ENCODE results near the gene MCU.
"Not testable (repeated sequence)": the region's sequence is repeated elsewhere in the genome, so short reads cannot be mapped to it uniquely, and the experiment has no call there.

The MCU gene

GRCh38 chr10:72899545-72899944, 207.6 kb downstream of the MCU start:
- DNase-seq (ENCODE audit: low read depth in 3 of 3), result no peak

- DNase-seq (ENCODE audit: low read depth in 3 of 3), result not testable (repeated sequence)
These were observed 212.1 kb downstream of the MCU start for GRCh38 chr10:72903941-72904446.

- DNase-seq (ENCODE audit: low read depth in 3 of 3), result no peak
These were observed 212.9 kb downstream of the MCU start for GRCh38 chr10:72904806-72905205.

GRCh38 chr10:72906446-72906845, 214.5 kb downstream of the MCU start:
- no peak for DNase-seq (ENCODE audit: low read depth in 3 of 3)

- no peak for DNase-seq (ENCODE audit: low read depth in 3 of 3)
These were observed 218.8 kb downstream of the MCU start for GRCh38 chr10:72910705-72911104.

GRCh38 chr10:72911758-72912157, 219.8 kb downstream of the MCU start:
- no peak for DNase-seq (ENCODE audit: low read depth in 3 of 3)

GRCh38 chr10:72912736-72913135, 220.8 kb downstream of the MCU start:
- DNase-seq (ENCODE audit: low read depth in 3 of 3), result no peak

- no peak for DNase-seq (ENCODE audit: low read depth in 3 of 3)
These were observed 221.3 kb downstream of the MCU start for GRCh38 chr10:72913287-72913686.

GRCh38 chr10:72917201-72917600, 225.3 kb downstream of the MCU start:
- not testable (repeated sequence) for DNase-seq (ENCODE audit: low read depth in 3 of 3)

GRCh38 chr10:72917803-72918332, 225.9 kb downstream of the MCU start:
- not testable (repeated sequence) for DNase-seq (ENCODE audit: low read depth in 3 of 3)

GRCh38 chr10:72918352-72918751, 226.4 kb downstream of the MCU start:
- DNase-seq (ENCODE audit: low read depth in 3 of 3), result no peak

- not testable (repeated sequence) for DNase-seq (ENCODE audit: low read depth in 3 of 3)
These were observed 229.3 kb downstream of the MCU start for GRCh38 chr10:72921147-72921683.

- DNase-seq (ENCODE audit: low read depth in 3 of 3), result no peak
These were observed 232.4 kb downstream of the MCU start for GRCh38 chr10:72924351-72924750.

GRCh38 chr10:72925951-72926465, 234.1 kb downstream of the MCU start:
- DNase-seq (ENCODE audit: low read depth in 3 of 3), result no peak

GRCh38 chr10:72927485-72927884, 235.5 kb downstream of the MCU start:
- no peak for DNase-seq (ENCODE audit: low read depth in 3 of 3)

GRCh38 chr10:72928798-72929197, 236.9 kb downstream of the MCU start:
- no peak for DNase-seq (ENCODE audit: low read depth in 3 of 3)

GRCh38 chr10:72930276-72930675, 238.3 kb downstream of the MCU start:
- no peak for DNase-seq (ENCODE audit: low read depth in 3 of 3)

GRCh38 chr10:72932259-72933015, 240.5 kb downstream of the MCU start:
- no peak for DNase-seq (ENCODE audit: low read depth in 3 of 3)

- DNase-seq (ENCODE audit: low read depth in 3 of 3), result no peak
These were observed 243.4 kb downstream of the MCU start for GRCh38 chr10:72935361-72935760.

Data from stimulated activated CD4-positive, alpha-beta T cell treated with anti-CD3 and anti-CD28 coated beads, TNF-alpha, amount 100 ng/mL, for 4 hours (primary cell).